Mucosa of gallbladder (tissue), 1 donor: ENCODE measurements around the gene ZFP92. TPM values are rescaled to one million over a fixed set of nuclear protein-coding genes. Genes with fewer than 3 reads are reported as not detected.
"Not testable (repeated sequence)": the region's sequence is repeated elsewhere in the genome, so short reads cannot be mapped to it uniquely, and the experiment has no call there.

Source experiments
- DNase-seq: peaks from one replicate; pipeline ENCODE4 v3.0.0-alpha.2; 2020; ENCODE audit warnings: low spot score
- total RNA-seq: library from RNA; stranded (reverse); gene quantifications from one replicate; pipeline ENCODE4 v1.2.1, GENCODE V29; 2021
- donor health status: DM: no; HTN: no; CAD: no.

ZFP92 gene
- total RNA-seq, 1 donor from 2014 or later: 0.60 TPM

- no peak for DNase-seq
Observed at GRCh38 chrX:153386097-153386496, 25.2 kb upstream of the ZFP92 start.

DNA sequence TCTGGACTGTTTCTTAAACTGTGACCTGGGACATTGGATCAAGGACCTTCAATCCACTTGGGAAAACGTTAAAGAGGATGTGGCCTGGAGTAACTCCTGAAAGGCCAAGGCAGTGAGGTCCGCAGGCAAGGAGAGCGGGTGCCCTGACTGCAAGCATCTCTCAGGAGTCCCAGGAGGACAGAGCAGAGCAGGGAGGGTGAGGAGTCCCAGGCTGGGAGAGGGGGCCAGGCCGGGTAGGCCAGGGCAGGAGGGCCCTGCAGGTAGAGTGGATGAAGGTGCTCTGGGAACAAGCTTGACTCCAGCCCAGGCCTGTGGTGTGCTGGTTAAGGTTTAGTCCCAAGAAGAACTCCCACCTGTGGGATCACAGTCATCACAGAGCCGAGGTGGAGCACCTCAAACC, 23.9 kb upstream of the ZFP92 start:
- DNase-seq: no peak

- DNase-seq: no peak
Observed at GRCh38 chrX:153387987-153388721, 23.1 kb upstream of the ZFP92 start.

GRCh38 chrX:153388722-153389459, 22.4 kb upstream of the ZFP92 start:
- no peak for DNase-seq

DNA sequence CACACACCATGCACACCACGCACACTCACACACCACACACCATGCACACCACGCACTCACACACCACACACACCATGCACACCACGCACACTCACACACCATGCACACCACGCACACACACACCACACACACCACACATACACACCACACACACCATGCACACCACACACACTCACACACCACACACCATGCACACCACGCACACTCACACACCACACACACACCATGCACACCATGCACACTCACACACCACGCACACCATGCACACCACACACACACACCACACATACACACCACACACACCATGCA, 21.9 kb upstream of the ZFP92 start:
- DNase-seq: not testable (repeated sequence)

DNA sequence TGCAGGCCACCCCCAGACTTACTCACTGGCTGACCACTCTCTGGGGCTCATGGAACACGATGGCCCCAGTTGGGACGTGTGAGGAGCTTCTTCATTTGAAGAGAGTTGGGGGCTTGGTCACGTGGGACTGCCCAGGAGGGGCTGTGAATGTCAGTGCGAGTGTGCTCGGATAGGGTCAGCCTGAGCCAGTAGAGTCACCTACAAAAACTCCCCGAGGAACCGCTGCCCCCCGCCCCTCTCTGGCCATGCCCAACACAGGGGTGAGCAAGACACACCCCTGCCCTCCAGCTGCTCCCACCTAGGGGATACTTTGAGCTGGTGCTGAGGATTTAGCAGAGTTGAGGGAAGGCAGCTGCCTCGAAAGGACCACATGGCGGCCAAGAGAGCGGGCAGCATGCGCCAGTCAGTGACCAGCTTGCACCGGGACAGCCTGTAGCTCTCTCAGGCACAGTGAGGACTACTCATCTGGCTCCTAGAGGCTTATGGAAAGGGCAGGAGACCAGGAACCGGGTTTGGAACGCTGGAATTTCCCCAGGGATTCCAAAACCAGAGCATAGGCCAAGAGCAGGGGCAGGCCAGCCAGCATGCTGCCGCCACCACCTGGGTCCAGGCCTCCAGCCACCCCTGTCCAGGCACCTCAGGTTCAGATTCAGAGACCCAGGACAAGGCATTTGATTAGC, 18.5 kb upstream of the ZFP92 start:
- DNase-seq: no peak

DNA sequence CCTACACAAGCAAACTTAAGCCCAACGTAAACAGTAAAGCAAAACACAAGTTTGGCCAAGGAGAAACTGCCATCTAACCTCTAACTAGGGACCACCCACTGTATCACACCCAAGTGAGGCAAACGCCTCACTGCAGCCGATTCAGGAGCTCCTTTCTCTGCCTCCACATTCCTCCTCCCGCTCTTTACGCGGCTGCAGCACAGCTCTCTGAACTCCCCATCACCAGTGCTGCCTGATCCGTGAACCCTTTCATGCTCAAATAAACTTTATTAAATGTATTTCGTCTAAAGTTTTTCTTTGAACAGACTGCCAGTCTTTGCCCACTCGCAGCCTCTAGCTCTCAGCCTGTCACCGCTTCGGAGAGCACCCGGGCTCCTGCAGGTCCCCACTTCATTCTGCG, 16.7 kb upstream of the ZFP92 start:
- DNase-seq: no peak

GRCh38 chrX:153395613-153396319, 15.5 kb upstream of the ZFP92 start:
- no peak for DNase-seq

- no peak for DNase-seq
Observed at GRCh38 chrX:153396320-153397195, 14.7 kb upstream of the ZFP92 start.

GRCh38 chrX:153397256-153397960, 13.9 kb upstream of the ZFP92 start:
- DNase-seq: no peak

DNA sequence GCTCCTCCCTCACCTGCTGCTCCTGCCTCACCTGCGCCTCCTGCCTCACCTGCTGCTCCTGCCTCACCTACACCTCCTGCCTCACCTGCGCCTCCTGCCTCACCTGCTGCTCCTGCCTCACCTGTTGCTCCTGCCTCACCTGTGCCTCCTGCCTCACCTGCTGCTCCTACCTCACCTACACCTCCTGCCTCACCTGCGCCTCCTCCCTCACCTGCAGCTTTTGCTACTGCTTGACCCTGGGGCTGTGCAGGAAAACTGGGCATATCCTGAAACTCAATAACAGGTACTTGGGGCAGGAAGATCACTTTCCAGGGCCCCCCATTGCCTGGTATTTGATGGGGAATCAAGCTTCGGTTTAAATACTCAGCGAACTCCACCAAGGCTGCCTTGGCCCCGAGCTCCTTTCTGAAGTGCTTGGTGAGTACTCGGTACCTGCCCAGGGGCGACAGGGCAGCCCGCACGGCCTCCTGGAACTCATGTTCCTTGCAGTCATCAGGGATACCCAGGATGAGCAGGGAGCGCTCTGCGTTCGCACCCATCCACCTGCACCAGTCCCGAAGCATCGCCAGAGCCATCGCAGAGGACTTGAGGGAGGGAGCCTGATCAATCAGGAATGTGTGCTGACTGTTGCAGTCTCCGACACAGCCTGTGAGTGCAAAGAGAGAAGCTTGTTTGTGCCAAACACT, 12.9 kb upstream of the ZFP92 start:
- no peak for DNase-seq

DNA sequence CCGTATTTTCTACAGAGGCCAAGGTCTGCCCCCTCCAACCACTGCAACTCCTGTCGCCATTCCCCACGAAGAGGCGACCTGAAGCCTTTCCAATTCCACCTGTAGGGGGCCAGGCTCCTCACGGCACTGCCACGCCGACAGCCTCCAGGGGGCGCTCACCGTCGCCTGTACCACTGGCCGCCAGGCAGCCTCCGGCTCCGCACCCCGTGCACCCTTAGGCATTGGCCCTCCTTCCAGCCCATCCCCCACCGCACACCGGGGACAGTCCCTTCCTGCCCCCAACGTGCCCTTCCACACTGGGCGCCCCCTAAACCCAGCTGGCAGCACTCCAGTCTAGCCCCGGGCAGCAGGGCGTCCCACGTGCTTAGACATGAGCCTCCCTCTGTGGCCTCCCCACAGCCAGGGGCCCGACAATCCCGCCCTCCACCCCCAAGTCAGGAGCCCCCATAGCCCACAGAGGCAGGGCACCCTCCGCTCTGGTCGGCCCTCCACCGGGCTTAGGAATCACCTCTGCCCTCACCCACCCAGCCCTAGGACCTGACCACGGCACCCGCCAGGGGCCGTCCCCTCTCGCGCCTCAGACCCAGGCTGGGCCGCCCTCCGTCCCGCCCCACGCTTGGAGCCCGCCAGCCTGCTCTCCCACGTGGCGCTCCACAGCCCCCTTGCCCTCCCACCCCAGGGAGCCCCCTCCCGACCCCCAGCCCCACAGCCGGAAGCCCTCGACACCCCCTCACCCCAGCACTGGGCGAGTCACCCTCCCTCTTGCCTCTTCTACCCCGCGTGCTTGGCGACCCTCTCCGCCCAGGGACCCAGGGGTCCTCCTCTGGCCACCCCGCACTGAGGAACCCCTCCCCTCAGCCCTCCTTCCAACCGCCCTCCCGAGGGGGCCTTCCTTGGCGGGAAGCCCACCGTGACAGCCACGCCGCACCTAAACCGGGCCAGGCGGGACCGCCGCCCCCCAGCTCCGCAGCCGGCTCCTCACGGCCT, 10.8 kb upstream of the ZFP92 start:
- DNase-seq: no peak

DNA sequence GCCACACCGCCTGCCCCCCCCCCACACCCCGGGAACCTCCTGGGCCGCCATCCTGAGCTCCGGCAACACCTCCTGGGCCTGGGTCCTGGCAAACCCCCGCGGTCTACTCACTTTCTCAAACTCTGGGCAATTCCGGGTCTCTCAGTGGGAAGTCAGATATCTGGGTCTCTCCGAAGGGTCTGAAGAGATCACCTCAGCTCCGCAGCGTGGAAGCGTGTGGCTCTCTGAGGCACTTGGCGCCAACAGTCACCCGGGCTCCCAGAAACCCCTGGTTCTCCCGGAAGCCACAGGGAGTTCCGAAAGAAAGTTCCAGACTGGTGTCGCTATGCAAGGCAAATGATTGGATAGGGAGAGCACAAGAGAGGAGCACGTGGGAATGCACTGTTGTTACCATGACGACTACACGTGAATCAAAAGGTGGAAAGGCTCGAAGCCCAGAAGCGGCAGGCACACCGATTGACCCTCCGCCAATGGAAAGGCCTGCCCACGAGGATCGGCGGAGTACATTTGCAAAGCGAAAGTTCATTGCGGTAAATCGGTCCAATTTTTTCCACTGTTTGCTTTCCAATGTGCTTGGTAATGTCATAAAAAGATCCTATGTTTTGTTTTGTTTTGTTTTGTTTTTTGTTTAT, 10.0 kb upstream of the ZFP92 start, which contains the start of gene PNMA6E:
Gene PNMA6E (minus strand): TSS at position 218 of the 632 bp plus-strand sequence. CDS start 2,501 bp downstream, outside the sequence.
- no peak for DNase-seq

- DNase-seq: not testable (repeated sequence)
Observed at GRCh38 chrX:153404333-153404732, 6.9 kb upstream of the ZFP92 start.

GRCh38 chrX:153405426-153405825, 5.8 kb upstream of the ZFP92 start:
- no peak for DNase-seq

DNA sequence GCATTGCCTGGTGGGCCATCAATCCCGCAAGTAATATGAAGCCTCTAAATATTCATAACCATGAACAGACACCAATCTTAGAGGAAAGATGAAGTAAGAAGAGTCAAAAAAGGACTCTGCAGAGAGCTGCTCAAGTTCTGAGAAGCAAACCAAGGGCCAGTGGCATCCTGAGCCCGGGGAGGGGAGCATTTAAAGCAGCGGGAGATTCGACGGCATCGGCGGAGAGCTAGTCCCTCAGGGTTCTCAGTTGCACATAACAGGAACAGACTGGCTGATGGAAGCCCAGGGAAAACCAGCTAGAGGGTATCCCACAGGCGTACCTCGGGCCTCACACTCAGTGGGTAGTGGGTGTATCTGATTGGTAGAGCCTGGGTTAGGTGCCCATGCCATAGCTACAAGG, 5.3 kb upstream of the ZFP92 start:
- DNase-seq: no peak

GRCh38 chrX:153406903-153407302, 4.4 kb upstream of the ZFP92 start:
- DNase-seq: no peak

DNA sequence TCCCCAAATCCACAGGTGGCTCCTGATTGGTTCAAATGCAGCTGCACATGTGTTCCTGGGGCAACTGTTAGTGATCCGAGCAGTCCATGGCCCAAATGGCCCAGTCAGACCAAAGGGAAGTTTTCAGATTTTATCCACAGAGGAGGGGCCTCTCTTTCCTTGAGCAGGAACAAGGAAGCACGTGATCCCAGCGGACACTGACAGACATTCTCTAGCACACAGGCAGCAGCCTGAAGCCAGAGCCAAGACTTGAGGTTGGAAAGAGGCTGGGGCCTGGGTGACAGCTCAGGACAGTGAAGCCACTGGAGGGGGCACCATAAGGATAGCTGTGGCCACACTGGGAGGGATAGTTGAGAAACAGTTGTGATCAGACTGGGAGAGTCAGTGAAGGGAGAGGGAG, 3.5 kb upstream of the ZFP92 start:
- DNase-seq: no peak
